Activated B cell treated with CpG ODN at 0.5 μM for 24 hours (primary cell): Measurements from ENCODE around the gene XYLT1. TPM values are rescaled to one million over a fixed set of nuclear protein-coding genes. Genes with fewer than 3 reads are reported as not detected.

ENCODE experiments used
- ATAC-seq: fragments of 200-7000 bp; cut with Tn5 transposase; one replicate; pipeline ENCODE4 v1.10.0; 2021; ENCODE audit warnings: low read depth, mild to moderate bottlenecking, moderate library complexity
- CTCF ChIA-PET: fragments of 350-600 bp; sonication (Branson Sonifier 250); formaldehyde crosslinking; loops from one replicate; lab custom pipeline; 2021; ENCODE audit warnings: antibody characterized with exemption; lab: Charles Lee
- POLR2A ChIA-PET: fragments of 350-600 bp; sonication (Branson Sonifier 250); formaldehyde crosslinking; loops from one replicate; lab custom pipeline; 2021; ENCODE audit warnings: antibody characterized with exemption; lab: Charles Lee
- DNase-seq: peaks from one replicate; pipeline ENCODE4 v3.0.0; 2022
- H3K27ac Mint-ChIP-seq: one replicate; pipeline ENCODE4 v1.8.0; 2020; ENCODE audit warnings: mixed read lengths
- H3K27me3 Mint-ChIP-seq: one replicate; pipeline ENCODE4 v1.8.0; 2021; ENCODE audit warnings: mixed read lengths
- H3K36me3 Mint-ChIP-seq: one replicate; pipeline ENCODE4 v1.8.0; 2021; ENCODE audit warnings: low read depth, mixed read lengths
- H3K4me1 Mint-ChIP-seq: one replicate; pipeline ENCODE4 v1.8.0; 2021; ENCODE audit warnings: mixed read lengths
- H3K4me3 Mint-ChIP-seq: one replicate; pipeline ENCODE4 v1.8.0; 2020; ENCODE audit warnings: mild to moderate bottlenecking, mixed read lengths
- H3K9me3 Mint-ChIP-seq: one replicate; pipeline ENCODE4 v1.8.0; 2020; ENCODE audit warnings: mixed read lengths
- intact Hi-C: fragments of 100-400 bp; cut with micrococcal nuclease; formaldehyde crosslinking; loops from one replicate; pipeline ENCODE4 v1.15.1; 2024
- total RNA-seq: library from RNA; stranded (reverse); gene quantifications from 2 replicates; pipeline ENCODE4 v1.2.3, GENCODE V29; 2022
- TF ChIP-seq, protein P1 (sequence below): fragments of 200-600 bp; IDR thresholded peaks from one replicate; pipeline ENCODE4 v1.8.0; 2022; ENCODE audit warnings: antibody characterized with exemption, mild to moderate bottlenecking

The XYLT1 gene
- total RNA-seq, 1 donor from 2014 or later = 17.0 TPM

DNA sequence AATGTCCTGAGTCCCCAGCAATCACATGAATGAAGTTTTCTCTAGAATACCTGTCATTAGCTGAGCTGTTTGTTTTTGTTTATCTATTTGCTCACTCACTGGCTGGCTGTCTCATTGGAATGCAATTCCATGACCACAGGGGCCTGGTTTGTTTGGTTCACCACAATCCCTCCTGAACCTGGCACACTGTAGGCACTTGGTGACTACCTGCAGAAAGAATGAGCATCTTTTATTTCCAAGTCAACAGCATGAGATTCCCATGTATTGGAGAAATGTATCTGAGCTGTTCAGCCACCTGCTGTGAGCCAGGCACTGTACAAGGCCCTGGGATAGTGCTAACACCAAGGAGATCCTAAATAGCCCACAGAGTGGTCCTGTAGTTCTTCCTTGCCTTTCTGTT, 345.1 kb downstream of the XYLT1 start:
- ATAC-seq (no peak), DNase-seq (no peak)
- POLR2A ChIA-PET = no interaction called here
- H3K27ac Mint-ChIP-seq = no peak overlapping the region
- peaks cover 9% of the 10 kb centered on the region for H3K4me1 Mint-ChIP-seq
- CTCF ChIA-PET = no interaction called here
- peaks cover 83% of the 10 kb centered on the region for H3K36me3 Mint-ChIP-seq
- peaks cover 19% of the 10 kb centered on the region for H3K9me3 Mint-ChIP-seq
- intact Hi-C loops = no loop called here
- TF ChIP-seq, protein P1, sequence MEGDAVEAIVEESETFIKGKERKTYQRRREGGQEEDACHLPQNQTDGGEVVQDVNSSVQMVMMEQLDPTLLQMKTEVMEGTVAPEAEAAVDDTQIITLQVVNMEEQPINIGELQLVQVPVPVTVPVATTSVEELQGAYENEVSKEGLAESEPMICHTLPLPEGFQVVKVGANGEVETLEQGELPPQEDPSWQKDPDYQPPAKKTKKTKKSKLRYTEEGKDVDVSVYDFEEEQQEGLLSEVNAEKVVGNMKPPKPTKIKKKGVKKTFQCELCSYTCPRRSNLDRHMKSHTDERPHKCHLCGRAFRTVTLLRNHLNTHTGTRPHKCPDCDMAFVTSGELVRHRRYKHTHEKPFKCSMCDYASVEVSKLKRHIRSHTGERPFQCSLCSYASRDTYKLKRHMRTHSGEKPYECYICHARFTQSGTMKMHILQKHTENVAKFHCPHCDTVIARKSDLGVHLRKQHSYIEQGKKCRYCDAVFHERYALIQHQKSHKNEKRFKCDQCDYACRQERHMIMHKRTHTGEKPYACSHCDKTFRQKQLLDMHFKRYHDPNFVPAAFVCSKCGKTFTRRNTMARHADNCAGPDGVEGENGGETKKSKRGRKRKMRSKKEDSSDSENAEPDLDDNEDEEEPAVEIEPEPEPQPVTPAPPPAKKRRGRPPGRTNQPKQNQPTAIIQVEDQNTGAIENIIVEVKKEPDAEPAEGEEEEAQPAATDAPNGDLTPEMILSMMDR = no peak
- H3K4me3 Mint-ChIP-seq = no peak overlapping the region
- H3K27me3 Mint-ChIP-seq = no peaks in the 10 kb centered on the region

DNA sequence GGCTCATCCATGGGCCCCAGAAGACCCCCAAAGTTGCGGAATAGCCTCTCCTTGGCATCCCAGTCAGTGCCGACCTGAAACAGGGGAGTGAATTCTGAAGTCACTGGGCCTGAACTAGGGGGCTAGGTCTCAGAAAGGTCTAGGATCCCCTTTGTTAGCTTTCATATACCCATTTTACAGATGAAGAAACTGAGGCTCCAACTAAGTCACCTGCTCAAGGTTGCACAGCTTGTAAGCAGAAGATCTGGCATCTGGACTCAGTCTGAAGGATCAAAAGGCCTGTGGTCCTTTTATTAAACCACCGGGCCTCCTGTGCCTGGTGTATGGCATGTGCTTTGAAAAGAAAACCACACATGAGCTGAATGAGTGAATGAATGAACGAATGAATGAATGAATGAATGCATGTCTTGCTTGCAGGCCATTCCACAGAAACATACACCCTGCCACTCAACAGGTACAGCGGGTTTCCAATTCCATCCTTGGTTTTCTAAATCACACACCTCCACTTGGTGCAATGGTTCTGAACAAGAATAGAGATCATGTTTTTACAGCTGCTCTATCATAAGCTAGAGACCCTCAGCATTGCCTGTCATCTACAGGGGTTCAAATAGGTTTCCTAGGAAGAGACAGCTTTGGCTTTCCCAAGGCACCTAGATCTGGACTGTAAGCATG, 352.7 kb downstream of the XYLT1 start:
- Mint-ChIP-seq H3K36me3 (peaks cover 59% of the 10 kb centered on the region), H3K9me3 (peaks cover 4% of the 10 kb centered on the region), H3K27ac (no peak overlapping the region), H3K4me3 (no peak overlapping the region), H3K27me3 (no peaks in the 10 kb centered on the region), H3K4me1 (no peaks in the 10 kb centered on the region)
- ATAC-seq (no peak), DNase-seq (no peak)
- POLR2A ChIA-PET = no interaction called here
- intact Hi-C loops = no loop called here
- TF ChIP-seq, protein P1 = no peak
- CTCF ChIA-PET = no interaction called here

DNA sequence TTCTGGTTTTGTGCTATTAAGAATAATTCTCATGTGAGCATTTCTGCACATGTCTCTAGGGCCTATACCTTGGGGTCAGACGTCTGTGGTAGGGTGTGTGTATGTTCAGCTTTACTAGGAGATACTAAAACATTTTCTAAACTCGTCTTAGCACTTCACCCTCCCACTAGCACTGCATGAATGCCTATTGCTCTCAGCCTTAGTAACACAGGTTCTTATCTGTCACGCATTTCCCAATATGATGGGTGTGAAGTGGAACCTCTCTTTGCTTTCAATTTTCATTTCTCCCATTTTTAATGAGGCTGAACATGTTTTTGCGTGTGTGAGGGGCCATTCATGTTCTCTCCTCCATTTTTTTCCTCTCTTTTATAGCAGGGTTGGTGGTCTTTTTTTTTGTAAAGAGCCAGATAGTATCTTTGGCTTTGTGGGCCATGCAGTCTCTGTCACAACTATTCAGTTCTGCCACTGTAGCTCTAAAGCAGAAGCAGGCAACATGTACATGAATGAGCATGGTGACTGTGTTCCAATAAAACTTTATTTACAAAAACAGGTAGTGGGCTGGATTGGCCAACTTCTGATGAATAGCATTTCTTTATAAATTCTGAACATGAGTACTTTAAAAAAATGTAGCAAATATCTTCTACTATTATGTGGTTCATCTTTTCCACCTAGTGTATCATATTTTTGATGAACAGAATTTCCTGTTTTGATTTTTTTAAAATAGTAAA, 354.0 kb downstream of the XYLT1 start:
- H3K27me3 Mint-ChIP-seq = no peaks in the 10 kb centered on the region
- no peak overlapping the region for H3K27ac Mint-ChIP-seq
- DNase-seq (no peak), ATAC-seq (no peak)
- H3K4me3 Mint-ChIP-seq = no peak overlapping the region
- TF ChIP-seq, protein P1 = no peak
- intact Hi-C loops = no loop called here
- H3K9me3 Mint-ChIP-seq = no peaks in the 10 kb centered on the region
- peaks cover 51% of the 10 kb centered on the region for H3K36me3 Mint-ChIP-seq
- ChIA-PET CTCF (no interaction called here), POLR2A (interaction anchor here (0.6 kb wide), 1 partner anchor 23 kb away, joined by 16 read pairs; no protein-coding TSS in a partner anchor)
- H3K4me1 Mint-ChIP-seq = no peaks in the 10 kb centered on the region

DNA sequence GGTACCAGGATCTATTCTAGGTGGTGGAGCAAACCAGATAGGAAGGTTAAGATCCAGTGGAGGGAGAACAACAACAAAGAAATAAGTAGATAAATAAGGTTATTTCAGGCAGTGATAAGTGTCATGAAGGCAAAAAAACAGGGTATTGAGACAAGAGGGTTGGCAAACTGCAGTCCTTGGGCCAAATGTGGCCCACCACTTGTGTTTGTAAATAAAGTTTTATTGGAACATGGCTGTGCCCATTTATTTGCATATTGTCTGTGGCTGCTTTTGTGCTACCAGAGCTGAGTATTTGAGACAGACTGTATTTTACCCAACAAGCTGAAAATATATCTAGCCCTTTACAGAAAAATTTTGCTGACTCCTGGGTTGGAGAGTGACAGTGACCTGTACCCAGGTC, 361.3 kb downstream of the XYLT1 start:
- H3K4me1 Mint-ChIP-seq = peaks cover 5% of the 10 kb centered on the region
- ATAC-seq = no peak
- no peaks in the 10 kb centered on the region for H3K27me3 Mint-ChIP-seq
- H3K4me3 Mint-ChIP-seq = no peak overlapping the region
- H3K36me3 Mint-ChIP-seq = peaks cover 52% of the 10 kb centered on the region
- no peaks in the 10 kb centered on the region for H3K9me3 Mint-ChIP-seq
- CTCF ChIA-PET = no interaction called here
- TF ChIP-seq, protein P1 = no peak
- no peak for DNase-seq
- H3K27ac Mint-ChIP-seq = no peak overlapping the region
- intact Hi-C loops = no loop called here
- POLR2A ChIA-PET = no interaction called here

DNA sequence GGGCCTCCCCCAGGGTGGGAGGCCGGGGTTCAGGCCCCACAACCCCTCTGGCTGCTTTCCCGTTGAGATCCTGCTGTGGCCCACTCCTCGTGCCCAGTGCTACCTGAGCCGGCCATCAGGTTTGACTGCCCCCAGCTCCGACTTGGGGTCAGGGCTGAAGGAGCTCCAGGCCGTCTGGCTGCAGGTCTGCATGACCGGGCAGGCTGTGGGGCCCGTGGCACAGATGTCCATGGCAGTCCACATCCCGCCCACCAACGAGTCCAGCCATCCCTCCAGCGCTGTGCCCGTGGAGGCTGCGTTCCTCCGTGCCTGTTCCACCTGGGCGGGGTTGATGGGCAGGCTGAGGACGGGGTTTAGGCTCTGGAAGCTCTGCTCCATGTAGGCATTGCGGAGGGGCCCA, 362.2 kb downstream of the XYLT1 start:
- H3K4me1 Mint-ChIP-seq = peaks cover 5% of the 10 kb centered on the region
- H3K9me3 Mint-ChIP-seq = no peaks in the 10 kb centered on the region
- H3K36me3 Mint-ChIP-seq = peaks cover 48% of the 10 kb centered on the region
- ATAC-seq (no peak), DNase-seq (no peak)
- intact Hi-C loops = no loop called here
- POLR2A ChIA-PET = no interaction called here
- H3K4me3 Mint-ChIP-seq = no peak overlapping the region
- no peak overlapping the region for H3K27ac Mint-ChIP-seq
- CTCF ChIA-PET = no interaction called here
- no peaks in the 10 kb centered on the region for H3K27me3 Mint-ChIP-seq
- TF ChIP-seq, protein P1 = no peak
